OCI-LY7 (cell line): Measurements from ENCODE around the gene EEIG1.

Experiments
- CTCF ChIP-seq: fragments of 200-600 bp; sonication (generic); conservative IDR thresholded peaks from 2 replicates; pipeline ENCODE4 v1.5.1; 2014; ENCODE audit warnings: mild to moderate bottlenecking, antibody characterized with exemption, low read length, moderate library complexity, mixed read lengths
- EZH2phosphoT487 ChIP-seq: fragments of 200-600 bp; sonication (generic); IDR thresholded peaks from 2 replicates; pipeline ENCODE4 v1.6.1; 2018; ENCODE audit warnings: low read depth, borderline replicate concordance, mild to moderate bottlenecking, mixed run types, antibody characterized with exemption, low read length, moderate library complexity, mixed read lengths

- no peak for TF ChIP-seq CTCF
- TF ChIP-seq EZH2phosphoT487 = no peak
These were observed 37.7 kb downstream of the EEIG1 start for GRCh38 chr9:127943011-127943662.
